MCF 10A (cell line): ENCODE results near the gene OR4E1. TPM values are rescaled to one million over a fixed set of nuclear protein-coding genes. Genes with fewer than 3 reads are reported as not detected.

Source experiments
- BruUV-seq: library from RNA; stranded (reverse); fragments of 400-500 nt; replicated peaks from 2 replicates; lab custom pipeline; 2021; lab: Mats Ljungman, UMichigan
- CTCF ChIA-PET: fragments of 300-600 bp; sonication (Branson Sonifier 250); formaldehyde crosslinking; extraction: SDS; loops from one replicate; lab custom pipeline; 2021; ENCODE audit warnings: antibody characterized with exemption, inconsistent platforms; lab: Yijun Ruan, JAX
- POLR2A ChIA-PET: fragments of 300-600, 350-650 bp; sonication (Branson Sonifier 250); formaldehyde crosslinking; extraction: SDS; loops from one replicate; lab custom pipeline; 2020; ENCODE audit warnings: antibody characterized with exemption, inconsistent platforms; lab: Yijun Ruan, JAX
- DNase-seq: peaks from one replicate; pipeline ENCODE4 v3.0.0-alpha.2; 2018; ENCODE audit not compliant: unreplicated experiment
- H3K27ac Mint-ChIP-seq: one replicate; pipeline ENCODE4 v1.8.0; 2022; ENCODE audit warnings: mild to moderate bottlenecking, low read depth, mixed read lengths; ENCODE audit not compliant: unreplicated experiment
- H3K27me3 Mint-ChIP-seq: one replicate; pipeline ENCODE4 v1.8.0; 2022; ENCODE audit warnings: mixed read lengths; ENCODE audit not compliant: insufficient read depth, unreplicated experiment
- H3K36me3 Mint-ChIP-seq: one replicate; pipeline ENCODE4 v1.8.0; 2022; ENCODE audit warnings: mild to moderate bottlenecking, moderate library complexity, mixed read lengths; ENCODE audit not compliant: insufficient read depth, unreplicated experiment
- H3K4me1 Mint-ChIP-seq: one replicate; pipeline ENCODE4 v1.8.0; 2022; ENCODE audit warnings: mixed read lengths; ENCODE audit not compliant: insufficient read depth, unreplicated experiment
- H3K4me3 Mint-ChIP-seq: one replicate; pipeline ENCODE4 v1.8.0; 2022; ENCODE audit warnings: mild to moderate bottlenecking, moderate library complexity, mixed read lengths; ENCODE audit not compliant: unreplicated experiment
- H3K9me3 Mint-ChIP-seq: one replicate; pipeline ENCODE4 v1.8.0; 2022; ENCODE audit warnings: mixed read lengths; ENCODE audit not compliant: unreplicated experiment
- intact Hi-C: fragments of 100-400 bp; cut with micrococcal nuclease; formaldehyde crosslinking; loops from 2 replicates; pipeline ENCODE4 v1.14.1; 2022
- total RNA-seq: library from RNA; stranded (reverse); gene quantifications from 2 replicates; pipeline ENCODE4 v1.2.3, GENCODE V29; 2022
- TF ChIP-seq, protein P1 (sequence below): fragments of 200-600 bp; IDR thresholded peaks from one replicate; pipeline ENCODE4 v1.8.0; 2022; ENCODE audit warnings: antibody characterized with exemption, mild to moderate bottlenecking; ENCODE audit not compliant: unreplicated experiment

OR4E1 gene
- total RNA-seq, 1 experiment from 2014 or later: not detected

DNA sequence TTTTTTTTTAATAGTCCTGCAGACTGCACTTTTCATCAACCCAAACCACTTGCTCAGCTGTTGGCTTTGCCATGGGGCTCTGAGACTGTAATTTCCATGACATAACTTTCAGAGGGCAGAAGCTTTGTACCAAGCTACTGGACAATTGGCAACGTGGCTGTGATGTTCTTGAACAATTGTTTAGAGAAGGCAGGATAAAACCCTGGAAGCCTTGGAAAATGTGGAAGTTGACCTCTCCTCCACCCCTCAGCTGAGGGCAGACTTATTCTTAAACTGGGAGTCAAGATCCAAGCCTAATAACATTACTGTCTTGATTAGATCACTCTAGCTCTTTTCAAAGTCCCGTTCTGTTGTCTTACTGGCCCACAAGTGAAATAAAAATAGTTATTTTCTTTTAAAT lies 2.2 kb downstream of the OR4E1 start:
- peaks cover 19% of the 10 kb centered on the region for H3K27me3 Mint-ChIP-seq
- no peaks in the 10 kb centered on the region for H3K36me3 Mint-ChIP-seq
- H3K27ac Mint-ChIP-seq: no peak overlapping the region
- intact Hi-C loops: no loop called here
- peaks cover 7% of the 10 kb centered on the region for H3K9me3 Mint-ChIP-seq
- DNase-seq: no peak
- BruUV-seq: no TSS peak
- TF ChIP-seq, protein P1, sequence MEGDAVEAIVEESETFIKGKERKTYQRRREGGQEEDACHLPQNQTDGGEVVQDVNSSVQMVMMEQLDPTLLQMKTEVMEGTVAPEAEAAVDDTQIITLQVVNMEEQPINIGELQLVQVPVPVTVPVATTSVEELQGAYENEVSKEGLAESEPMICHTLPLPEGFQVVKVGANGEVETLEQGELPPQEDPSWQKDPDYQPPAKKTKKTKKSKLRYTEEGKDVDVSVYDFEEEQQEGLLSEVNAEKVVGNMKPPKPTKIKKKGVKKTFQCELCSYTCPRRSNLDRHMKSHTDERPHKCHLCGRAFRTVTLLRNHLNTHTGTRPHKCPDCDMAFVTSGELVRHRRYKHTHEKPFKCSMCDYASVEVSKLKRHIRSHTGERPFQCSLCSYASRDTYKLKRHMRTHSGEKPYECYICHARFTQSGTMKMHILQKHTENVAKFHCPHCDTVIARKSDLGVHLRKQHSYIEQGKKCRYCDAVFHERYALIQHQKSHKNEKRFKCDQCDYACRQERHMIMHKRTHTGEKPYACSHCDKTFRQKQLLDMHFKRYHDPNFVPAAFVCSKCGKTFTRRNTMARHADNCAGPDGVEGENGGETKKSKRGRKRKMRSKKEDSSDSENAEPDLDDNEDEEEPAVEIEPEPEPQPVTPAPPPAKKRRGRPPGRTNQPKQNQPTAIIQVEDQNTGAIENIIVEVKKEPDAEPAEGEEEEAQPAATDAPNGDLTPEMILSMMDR: no peak
- H3K4me1 Mint-ChIP-seq: no peaks in the 10 kb centered on the region
- POLR2A ChIA-PET: no interaction called here
- CTCF ChIA-PET: interaction anchor here (0.6 to 0.7 kb wide), 2 partner anchors 13 to 130 kb away, joined by 3 to 4 read pairs; no protein-coding TSS in a partner anchor
- no peak overlapping the region for H3K4me3 Mint-ChIP-seq

DNA sequence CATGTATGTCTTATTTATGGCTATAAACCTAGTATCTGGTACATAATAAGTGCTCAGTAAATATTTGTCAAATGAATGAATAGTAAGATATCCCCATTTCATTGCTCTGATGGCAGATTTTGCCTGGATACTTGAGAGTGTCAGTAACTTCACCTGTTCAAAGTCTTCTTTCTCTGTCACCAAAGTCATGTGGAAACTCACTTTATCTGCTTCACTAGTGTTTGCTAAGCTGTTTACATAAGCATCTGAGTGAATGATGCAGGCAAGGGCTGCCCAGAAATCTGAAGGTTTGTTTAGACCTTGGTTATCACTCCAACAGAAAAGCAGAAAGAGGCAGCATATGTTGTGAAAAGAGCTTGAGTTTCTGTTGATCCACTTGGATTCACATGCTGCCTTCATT lies 4.3 kb downstream of the OR4E1 start:
- DNase-seq: no peak
- intact Hi-C loops: no loop called here
- no peaks in the 10 kb centered on the region for H3K4me1 Mint-ChIP-seq
- no peak overlapping the region for H3K27ac Mint-ChIP-seq
- peaks cover 4% of the 10 kb centered on the region for H3K9me3 Mint-ChIP-seq
- H3K27me3 Mint-ChIP-seq: peaks cover 26% of the 10 kb centered on the region
- TF ChIP-seq, protein P1: no peak
- H3K36me3 Mint-ChIP-seq: no peaks in the 10 kb centered on the region
- no TSS peak for BruUV-seq
- ChIA-PET POLR2A (no interaction called here), CTCF (no interaction called here)
- no peak overlapping the region for H3K4me3 Mint-ChIP-seq

DNA sequence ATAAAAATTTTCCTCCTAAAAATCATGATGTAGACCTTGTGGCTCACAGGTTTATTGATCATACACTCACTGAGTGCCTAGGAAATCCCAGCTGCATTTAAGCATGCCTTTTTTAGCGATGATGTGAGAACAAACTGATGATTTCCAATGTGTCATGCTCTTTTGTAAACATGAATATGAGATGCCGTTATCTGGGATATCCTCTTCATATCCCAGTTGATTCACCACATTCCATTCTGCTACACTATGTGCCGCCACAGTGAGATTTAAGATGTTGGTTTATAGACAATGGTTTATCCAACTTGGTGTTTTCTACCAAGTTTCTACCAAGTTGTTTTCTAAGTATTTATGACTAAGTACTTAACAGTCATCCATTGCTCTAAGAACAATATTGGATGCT lies 5.2 kb downstream of the OR4E1 start:
- CTCF ChIA-PET: interaction anchor here (0.6 kb wide), 1 partner anchor 1288 kb away, joined by 3 read pairs; no protein-coding TSS in a partner anchor
- Mint-ChIP-seq H3K27ac (no peak overlapping the region), H3K36me3 (no peaks in the 10 kb centered on the region), H3K4me3 (no peak overlapping the region), H3K9me3 (peaks cover 7% of the 10 kb centered on the region), H3K4me1 (no peaks in the 10 kb centered on the region), H3K27me3 (peaks cover 31% of the 10 kb centered on the region)
- intact Hi-C loops: no loop called here
- TF ChIP-seq, protein P1: no peak
- no TSS peak for BruUV-seq
- POLR2A ChIA-PET: no interaction called here
- DNase-seq: peak; percentile 41

GRCh38 chr14:21656980-21657379 lies 16.6 kb downstream of the OR4E1 start:
- Mint-ChIP-seq H3K4me3 (no peak overlapping the region), H3K4me1 (no peaks in the 10 kb centered on the region), H3K27ac (no peak overlapping the region), H3K9me3 (no peaks in the 10 kb centered on the region), H3K27me3 (peaks cover 30% of the 10 kb centered on the region), H3K36me3 (no peaks in the 10 kb centered on the region)
- POLR2A ChIA-PET: no interaction called here
- TF ChIP-seq, protein P1: no peak
- CTCF ChIA-PET: no interaction called here
- no peak for DNase-seq
- no TSS peak for BruUV-seq
- intact Hi-C loops: no loop called here
